Measurements from ENCODE around the gene ARVCF. TPM values are rescaled to one million over a fixed set of nuclear protein-coding genes. Genes with fewer than 3 reads are reported as not detected.

The ARVCF gene
- total and polyA plus RNA-seq, 9 of the 15 experiments (the other 6 are each of a cell fraction or from before 2014, with no cell fraction given), result 0.03 to 97.4 (median 15.6) TPM

DNA sequence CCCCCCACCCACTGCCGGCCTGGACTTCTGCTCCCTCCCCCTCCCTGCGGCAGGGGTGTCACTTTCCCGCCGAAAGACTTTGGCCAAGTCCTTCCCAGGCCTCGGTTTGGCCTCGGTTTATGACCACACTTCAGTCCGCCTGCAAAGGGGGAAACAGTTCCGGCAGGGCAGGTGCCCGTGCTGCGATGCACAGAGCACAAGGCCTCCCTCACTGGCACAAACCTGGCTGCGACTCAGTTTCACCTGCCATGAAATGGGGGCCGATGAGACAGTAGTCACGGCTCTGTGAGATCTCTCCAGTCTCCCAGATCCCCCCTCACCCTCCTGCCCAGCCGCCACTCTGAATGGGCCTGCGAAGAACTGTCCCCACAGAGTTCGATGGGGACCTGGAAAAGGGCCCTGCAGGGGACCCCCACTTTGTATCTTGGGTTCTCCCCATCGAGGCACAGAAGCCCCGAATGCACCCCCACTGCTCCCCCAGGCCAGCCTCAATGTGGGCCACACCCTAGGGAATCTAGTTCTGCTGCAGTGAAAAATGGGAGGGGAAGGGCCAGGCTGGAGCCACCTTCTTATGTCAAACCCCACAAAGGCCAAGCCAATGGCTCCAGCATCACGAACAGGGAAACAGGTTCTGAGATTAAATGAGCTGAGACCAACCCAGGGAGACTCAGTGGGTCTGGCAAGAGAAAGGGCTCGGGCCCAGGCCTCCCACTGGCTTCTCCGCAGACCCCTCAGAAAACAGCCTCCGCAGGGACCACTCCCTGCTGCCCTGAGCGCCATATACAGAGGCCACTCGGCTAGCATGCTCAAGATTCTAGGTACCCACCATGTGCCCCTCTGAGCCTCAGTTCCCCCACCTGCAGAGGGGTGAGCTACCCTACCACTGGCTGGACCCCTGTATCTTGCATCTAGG lies 29.0 kb downstream of the ARVCF start (continued):
- TF ChIP-seq, protein P1, sequence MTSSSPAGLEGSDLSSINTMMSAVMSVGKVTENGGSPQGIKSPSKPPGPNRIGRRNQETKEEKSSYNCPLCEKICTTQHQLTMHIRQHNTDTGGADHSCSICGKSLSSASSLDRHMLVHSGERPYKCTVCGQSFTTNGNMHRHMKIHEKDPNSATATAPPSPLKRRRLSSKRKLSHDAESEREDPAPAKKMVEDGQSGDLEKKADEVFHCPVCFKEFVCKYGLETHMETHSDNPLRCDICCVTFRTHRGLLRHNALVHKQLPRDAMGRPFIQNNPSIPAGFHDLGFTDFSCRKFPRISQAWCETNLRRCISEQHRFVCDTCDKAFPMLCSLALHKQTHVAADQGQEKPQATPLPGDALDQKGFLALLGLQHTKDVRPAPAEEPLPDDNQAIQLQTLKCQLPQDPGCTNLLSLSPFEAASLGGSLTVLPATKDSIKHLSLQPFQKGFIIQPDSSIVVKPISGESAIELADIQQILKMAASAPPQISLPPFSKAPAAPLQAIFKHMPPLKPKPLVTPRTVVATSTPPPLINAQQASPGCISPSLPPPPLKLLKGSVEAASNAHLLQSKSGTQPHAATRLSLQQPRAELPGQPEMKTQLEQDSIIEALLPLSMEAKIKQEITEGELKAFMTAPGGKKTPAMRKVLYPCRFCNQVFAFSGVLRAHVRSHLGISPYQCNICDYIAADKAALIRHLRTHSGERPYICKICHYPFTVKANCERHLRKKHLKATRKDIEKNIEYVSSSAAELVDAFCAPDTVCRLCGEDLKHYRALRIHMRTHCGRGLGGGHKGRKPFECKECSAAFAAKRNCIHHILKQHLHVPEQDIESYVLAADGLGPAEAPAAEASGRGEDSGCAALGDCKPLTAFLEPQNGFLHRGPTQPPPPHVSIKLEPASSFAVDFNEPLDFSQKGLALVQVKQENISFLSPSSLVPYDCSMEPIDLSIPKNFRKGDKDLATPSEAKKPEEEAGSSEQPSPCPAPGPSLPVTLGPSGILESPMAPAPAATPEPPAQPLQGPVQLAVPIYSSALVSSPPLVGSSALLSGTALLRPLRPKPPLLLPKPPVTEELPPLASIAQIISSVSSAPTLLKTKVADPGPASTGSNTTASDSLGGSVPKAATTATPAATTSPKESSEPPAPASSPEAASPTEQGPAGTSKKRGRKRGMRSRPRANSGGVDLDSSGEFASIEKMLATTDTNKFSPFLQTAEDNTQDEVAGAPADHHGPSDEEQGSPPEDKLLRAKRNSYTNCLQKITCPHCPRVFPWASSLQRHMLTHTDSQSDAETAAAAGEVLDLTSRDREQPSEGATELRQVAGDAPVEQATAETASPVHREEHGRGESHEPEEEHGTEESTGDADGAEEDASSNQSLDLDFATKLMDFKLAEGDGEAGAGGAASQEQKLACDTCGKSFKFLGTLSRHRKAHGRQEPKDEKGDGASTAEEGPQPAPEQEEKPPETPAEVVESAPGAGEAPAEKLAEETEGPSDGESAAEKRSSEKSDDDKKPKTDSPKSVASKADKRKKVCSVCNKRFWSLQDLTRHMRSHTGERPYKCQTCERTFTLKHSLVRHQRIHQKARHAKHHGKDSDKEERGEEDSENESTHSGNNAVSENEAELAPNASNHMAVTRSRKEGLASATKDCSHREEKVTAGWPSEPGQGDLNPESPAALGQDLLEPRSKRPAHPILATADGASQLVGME (CRISPR knock-in tag; IDR thresholded peaks at IDR 0.05), result peak; percentile 65; the same call in 1 of the 2 replicates
- no peak for TF ChIP-seq PTRF (tag; IDR thresholded peaks at IDR 0.05)
- TF ChIP-seq, protein P2, sequence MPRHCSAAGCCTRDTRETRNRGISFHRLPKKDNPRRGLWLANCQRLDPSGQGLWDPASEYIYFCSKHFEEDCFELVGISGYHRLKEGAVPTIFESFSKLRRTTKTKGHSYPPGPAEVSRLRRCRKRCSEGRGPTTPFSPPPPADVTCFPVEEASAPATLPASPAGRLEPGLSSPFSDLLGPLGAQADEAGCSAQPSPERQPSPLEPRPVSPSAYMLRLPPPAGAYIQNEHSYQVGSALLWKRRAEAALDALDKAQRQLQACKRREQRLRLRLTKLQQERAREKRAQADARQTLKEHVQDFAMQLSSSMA (CRISPR knock-in tag; IDR thresholded peaks at IDR 0.05), result 0 out of 2 replicates have a peak, but pooled peaks have one; percentile 66
- TF ChIP-seq SMAD3 (CRISPR knock-in tag; conservative IDR thresholded peaks at IDR 0.05), result no peak
- no peak for TF ChIP-seq ZNF592 (IDR thresholded peaks at IDR 0.05)
- TF ChIP-seq, protein P3, sequence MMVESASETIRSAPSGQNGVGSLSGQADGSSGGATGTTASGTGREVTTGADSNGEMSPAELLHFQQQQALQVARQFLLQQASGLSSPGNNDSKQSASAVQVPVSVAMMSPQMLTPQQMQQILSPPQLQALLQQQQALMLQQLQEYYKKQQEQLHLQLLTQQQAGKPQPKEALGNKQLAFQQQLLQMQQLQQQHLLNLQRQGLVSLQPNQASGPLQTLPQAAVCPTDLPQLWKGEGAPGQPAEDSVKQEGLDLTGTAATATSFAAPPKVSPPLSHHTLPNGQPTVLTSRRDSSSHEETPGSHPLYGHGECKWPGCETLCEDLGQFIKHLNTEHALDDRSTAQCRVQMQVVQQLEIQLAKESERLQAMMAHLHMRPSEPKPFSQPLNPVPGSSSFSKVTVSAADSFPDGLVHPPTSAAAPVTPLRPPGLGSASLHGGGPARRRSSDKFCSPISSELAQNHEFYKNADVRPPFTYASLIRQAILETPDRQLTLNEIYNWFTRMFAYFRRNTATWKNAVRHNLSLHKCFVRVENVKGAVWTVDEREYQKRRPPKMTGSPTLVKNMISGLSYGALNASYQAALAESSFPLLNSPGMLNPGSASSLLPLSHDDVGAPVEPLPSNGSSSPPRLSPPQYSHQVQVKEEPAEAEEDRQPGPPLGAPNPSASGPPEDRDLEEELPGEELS (CRISPR knock-in tag; IDR thresholded peaks at IDR 0.05; ENCODE audit: borderline replicate concordance), result no peak
- peak; percentile 80 for TF ChIP-seq STAT6 (CRISPR knock-in tag; IDR thresholded peaks at IDR 0.05)
- TF ChIP-seq U2AF1 (optimal IDR thresholded peaks at IDR 0.05; ENCODE audit: low read depth, low read length), result no peak
- no peak for TF ChIP-seq MBD2 (IDR thresholded peaks at IDR 0.05; ENCODE audit: borderline replicate concordance, low read depth)
- no peak for TF ChIP-seq ZZZ3 (IDR thresholded peaks at IDR 0.05)

Measured in K562 (cell line).